SH-SY5Y (cell line): ENCODE data around the gene ZMIZ2.

Experiments
- GATA2 ChIP-seq: IDR thresholded peaks from 2 replicates; pipeline ENCODE4 v1.6.1; 2011; ENCODE audit warnings: mild to moderate bottlenecking, low read depth, low read length
- GATA3 ChIP-seq: IDR thresholded peaks from 2 replicates; pipeline ENCODE4 v1.6.1; 2011; ENCODE audit warnings: low read depth, mild to moderate bottlenecking, low read length, moderate library complexity

GRCh38 chr7:44713141-44713540 lies 35.5 kb upstream of the ZMIZ2 start:
- TF ChIP-seq GATA2 (no peak), GATA3 (no peak)
